Measurements from ENCODE around the gene FIBCD1.
"Not testable (repeated sequence)": the region's sequence is repeated elsewhere in the genome, so short reads cannot be mapped to it uniquely, and the experiment has no call there.

FIBCD1 gene

DNA sequence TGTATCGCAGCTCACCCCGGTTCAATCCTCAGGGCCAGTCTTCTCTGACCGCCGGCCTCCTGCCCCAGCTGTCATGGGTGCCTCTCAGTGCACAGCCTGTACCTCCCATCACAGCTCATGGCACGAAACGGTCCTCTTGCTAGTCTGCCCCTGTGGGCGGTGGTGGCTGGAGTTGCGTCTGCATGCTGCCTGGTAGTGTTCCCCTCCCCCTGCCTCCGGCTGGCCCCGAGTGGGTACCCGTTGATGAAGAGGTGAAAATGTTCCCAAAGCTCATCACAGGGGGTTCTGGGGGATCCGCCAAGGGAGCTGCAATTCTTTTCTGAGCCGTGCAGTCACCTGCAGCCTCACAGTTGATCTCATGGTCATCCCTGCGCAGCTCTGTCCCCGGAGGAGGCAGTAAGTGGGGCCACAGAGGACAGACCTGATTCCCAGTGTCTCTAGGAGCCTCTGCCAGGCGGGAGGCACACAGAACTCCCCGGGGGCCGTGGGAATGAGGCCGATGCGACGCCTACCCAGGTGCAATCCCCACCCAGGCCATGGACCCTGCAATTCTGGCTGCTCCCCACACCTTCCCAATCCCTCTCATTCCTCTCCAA is 34.7 kb upstream of the FIBCD1 start:
- no peak for DNase-seq (ENCODE audit: low read depth in 2 of 3, low spot score in 1 of 3)

DNA sequence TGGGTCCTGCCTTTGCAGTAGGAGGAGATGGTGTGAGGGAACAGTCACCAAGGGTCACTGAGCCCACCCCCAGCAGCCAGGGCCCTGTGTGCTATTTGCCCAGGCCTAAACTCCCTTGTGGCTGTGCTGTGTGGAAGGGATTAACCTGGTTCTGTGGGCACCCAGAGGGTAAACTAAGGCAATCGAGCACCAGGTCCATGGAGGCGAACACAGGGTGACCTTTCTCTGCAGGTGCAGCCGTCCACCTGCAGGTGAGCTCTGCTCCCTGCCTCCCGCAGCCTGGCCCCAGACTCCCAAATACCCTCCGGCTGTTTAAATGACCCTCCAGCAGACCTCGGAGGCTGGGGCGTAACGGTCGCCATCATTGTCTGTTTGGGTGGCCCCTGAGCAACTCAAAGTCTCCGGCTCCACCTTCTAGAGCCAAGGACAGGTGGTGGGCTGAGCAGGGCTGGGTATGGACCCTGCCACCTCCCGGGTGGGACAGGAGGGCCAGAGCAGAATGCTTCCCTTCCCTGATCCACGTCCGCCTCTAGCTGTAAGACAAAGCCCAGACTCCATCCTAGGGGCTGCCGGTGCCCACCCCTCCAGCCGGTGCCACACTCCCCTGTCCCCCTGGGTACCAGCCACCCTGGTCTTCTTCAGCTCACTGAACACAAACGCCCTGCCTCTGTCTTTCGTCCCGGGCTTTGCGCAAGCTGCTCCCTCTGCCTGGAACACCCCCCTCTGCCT is 34.1 kb upstream of the FIBCD1 start:
- DNase-seq (ENCODE audit: low read depth in 2 of 3, low spot score in 1 of 3) = no peak

DNA sequence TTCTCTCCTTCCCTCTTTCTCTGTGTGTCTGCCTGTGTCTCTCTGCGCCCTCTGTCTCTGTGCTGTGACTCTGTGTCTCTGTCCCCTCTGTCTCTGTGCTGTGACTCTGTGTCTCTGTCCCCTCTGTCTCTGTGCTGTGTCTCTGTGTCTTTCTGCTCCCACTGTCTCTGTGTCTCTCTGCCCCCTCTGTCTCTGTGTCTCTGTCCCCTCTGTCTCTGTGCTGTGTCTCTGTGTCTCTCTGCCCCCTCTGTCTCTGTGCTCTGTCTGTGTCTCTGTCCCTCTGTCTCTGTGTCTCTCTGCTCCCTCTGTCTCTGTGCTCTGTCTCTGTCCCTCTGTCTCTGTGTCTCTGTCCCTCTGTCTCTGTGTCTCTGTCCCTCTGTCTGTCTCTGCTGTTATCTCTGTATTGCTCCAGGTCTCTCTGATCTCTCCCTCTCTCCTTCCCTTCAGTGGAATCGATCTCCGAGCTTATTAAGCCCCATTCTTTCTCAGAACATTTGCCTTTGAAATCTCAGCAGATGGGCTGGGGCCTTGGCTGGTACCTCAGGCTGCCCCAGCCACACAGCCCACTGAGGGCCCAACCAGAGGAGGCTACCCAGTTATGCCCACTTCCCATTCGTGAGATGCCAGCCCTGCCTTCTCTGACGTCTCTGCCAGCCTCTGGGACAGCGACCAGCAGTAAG is 33.4 kb upstream of the FIBCD1 start:
- DNase-seq (ENCODE audit: low read depth in 2 of 3, low spot score in 1 of 3) = no peak

DNA sequence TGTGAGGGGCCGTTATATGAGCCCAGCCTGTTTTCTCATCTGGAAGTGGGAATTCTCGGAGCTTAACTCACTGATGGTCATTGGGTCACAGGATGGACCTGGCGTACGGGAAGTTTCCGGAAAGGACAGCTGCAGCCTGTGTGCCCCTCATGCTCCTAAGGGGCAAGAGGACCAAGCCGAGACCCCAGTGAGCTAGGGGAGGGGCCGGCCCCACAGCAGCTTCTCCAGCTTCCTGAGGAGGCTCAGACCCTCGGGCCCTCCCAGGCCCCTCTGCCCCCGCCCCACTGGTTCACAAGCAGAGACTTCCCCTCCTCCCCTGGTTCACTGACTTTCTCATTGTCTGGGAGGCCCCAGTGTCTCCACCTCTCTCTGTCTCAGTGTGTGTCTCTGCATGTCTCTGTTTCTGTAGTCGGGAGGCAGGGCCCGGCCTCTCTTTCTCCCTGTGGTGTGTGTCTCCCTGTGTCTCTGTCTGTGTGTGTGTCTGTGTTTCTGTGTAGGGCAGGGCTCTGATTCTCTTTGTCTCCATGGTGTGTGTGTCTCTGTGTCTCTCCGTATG is 32.3 kb upstream of the FIBCD1 start:
- no peak for DNase-seq (ENCODE audit: low read depth in 2 of 3, low spot score in 1 of 3)

DNA sequence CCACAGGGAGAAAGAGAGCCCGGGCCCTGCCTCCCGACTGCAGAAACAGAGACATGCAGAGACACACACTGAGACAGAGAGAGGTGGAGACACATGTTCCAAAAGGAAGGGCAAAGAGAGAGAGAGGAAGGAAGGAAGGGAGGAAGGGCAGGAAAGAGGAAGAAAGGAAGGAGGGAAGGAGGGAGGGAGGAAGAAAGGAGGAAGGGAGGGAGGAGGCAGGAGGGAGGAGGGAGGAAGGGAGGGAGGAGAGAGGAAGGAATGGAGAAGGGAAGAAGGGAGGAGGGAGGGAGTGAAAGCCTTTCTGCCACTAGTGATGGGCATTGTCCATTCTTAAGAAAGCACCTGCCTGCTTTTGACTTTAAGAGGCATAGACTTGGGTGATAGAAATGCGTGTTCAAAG is 31.8 kb upstream of the FIBCD1 start:
- no peak for DNase-seq (ENCODE audit: low read depth in 2 of 3, low spot score in 1 of 3)

DNA sequence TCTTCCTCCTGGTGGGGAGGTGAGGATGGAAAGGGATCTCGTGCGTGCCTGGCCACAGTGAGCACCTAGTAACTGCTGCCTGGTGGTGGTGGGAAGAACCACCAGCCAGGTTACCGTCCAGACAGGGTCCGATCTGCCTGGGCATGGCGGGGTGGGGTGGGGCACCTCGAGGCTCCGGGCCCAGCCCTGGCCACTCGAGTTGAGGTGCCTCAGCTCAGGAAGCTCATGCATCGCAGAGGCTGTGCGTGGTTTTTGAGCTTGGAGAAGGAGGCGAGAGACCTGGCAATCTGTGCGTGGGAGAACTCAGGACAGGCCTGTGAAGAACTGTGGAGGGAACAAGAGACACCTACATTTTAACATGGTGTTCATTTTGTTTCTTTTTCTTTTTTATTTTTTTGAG is 31.0 kb upstream of the FIBCD1 start:
- no peak for DNase-seq (ENCODE audit: low read depth in 2 of 3, low spot score in 1 of 3)

DNA sequence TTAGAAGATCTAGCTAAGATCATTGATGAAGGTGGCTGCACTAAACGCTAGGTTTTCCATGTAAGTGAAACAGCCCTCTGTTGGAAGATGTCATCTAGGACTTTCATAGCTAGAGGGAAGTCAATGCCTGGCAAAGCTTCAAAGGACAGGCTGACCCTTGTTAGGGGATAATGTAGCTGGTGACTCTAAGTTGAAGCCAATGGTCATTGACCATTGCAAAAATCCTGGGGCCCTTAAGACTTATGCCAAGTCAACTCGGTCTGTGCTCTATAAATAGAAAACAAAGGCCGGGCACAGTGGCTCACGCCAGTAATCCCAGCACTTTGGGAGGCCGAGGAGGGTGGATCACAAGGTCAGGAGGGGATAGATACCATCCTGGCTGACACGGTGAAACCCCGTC is 26.6 kb upstream of the FIBCD1 start:
- no peak for DNase-seq (ENCODE audit: low read depth in 2 of 3, low spot score in 1 of 3)

DNA sequence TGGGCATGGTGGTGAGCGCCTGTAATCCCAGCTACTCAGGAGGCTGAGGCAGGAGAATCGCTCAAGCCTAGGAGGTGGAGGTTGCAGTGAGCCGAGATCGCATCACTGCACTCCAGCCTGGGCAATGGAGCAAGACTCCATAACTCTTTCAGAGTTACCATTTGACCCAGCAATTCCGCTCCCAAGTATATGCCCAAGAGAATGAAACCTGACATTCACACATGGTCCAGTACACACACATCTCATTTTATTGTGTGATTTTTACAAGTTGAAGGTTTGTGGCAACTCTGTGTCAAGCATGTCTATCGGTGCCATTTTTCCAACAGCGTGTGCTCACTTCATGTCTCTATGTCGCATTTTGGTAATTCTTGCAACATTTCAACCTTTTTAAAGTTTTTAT is 24.9 kb upstream of the FIBCD1 start:
- DNase-seq (ENCODE audit: low read depth in 2 of 3, low spot score in 1 of 3) = no peak

DNA sequence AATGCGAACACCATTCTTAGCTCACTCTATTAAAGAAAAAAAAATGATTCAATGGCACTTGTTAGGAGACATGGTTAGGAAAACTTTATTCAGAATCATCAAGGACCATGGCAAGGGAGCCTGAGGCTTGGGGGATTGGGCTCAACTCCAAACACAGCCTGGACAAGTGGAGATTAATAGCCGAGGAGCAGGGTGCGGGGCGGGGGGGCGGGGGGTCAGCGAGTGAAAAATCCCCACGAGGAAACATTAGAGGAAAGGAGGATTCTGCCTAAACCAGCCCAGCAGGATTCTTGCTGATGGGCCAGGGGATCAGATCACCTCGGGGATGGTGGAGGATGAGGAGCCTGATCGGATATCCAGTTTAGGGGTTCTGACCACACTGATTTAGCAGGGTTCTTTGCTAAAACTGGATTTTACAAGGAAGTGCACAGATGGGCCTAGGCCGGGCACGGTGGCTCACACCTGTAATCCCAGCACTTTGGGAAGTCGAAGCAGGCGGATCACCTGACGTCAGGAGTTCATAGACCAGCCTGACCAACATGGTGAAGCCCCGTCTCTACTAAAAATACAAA is 24.4 kb upstream of the FIBCD1 start:
- no peak for DNase-seq (ENCODE audit: low read depth in 2 of 3, low spot score in 1 of 3)

DNA sequence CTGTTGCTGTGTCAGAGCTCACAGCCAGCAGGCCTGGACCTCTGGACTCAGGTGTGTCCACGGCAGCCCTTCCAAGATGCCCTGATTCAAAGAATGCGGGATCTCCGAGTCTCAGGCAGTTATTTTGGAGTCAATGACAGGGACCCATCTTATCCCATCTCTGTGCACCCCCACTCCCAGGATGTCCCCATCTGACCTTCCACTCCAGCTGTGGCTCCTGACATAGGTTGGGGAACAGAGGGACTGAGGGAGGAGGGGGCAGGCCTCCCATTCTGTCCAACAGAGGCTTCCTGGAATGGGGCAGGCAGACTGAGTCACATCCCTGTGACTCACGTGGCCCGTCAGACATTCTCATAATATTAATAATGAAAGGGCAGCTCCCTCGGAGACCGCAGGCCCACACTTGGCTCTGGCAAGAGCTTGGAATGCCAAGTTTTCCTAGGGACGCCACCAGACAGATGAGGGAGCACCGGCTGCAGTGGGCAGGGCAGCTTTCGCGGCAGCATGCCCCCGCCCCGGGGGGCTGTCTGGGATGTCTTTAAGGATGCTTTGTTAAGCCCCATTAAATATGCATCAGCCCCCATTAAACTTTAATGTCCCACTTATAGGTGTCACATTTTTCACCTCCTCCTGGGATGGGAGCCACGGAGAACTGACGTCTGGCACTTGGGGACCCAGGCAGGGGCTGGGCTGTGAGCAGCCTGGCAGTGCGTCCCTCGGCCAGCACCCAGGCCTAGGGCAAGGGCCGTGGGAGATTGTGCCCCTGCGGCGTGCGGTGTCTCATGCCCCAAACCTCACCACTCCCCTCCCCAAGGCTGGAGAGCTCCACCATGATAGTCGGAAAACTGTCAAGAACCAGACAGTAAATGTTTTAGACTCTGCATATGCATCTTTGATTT is 23.6 kb upstream of the FIBCD1 start:
- DNase-seq (ENCODE audit: low read depth in 2 of 3, low spot score in 1 of 3) = no peak

DNA sequence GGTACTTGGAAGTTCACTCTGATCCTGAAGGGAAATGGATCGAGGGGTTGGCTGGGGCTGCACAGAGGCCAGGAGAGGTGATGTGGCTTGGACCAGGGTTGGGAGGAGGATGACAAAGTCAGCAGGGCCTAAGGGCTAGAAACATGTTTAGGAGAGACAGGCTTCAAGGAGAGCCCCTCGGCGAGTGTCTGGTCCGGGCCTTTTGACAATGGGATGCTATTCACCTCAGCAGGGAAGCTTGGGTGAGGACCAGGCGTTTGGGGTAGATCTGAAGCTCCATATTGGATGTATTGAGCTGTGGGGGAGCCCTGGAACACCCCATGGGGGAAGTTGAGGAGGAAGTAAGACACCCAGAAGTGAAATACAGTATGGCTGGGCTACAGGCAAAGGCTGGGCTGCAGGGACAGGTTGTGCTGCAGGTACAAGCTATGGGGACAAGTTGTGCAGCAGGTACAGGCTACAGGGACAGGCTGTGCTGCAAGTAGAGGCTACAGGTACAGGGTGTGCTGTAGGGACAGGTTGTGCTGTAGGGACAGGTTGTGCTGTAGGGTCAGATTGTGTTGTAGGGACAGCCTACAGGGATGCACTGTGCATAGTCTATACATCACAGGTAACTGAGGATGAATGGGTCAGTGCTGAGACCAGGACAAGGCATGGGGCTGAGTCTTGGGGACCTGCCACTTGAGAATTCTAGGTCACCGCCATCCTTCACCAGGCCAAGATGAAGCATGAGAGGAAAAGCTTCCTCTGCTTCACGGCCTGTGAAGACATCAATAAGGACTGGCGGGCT is 22.7 kb upstream of the FIBCD1 start:
- DNase-seq (ENCODE audit: low read depth in 2 of 3, low spot score in 1 of 3) = no peak

DNA sequence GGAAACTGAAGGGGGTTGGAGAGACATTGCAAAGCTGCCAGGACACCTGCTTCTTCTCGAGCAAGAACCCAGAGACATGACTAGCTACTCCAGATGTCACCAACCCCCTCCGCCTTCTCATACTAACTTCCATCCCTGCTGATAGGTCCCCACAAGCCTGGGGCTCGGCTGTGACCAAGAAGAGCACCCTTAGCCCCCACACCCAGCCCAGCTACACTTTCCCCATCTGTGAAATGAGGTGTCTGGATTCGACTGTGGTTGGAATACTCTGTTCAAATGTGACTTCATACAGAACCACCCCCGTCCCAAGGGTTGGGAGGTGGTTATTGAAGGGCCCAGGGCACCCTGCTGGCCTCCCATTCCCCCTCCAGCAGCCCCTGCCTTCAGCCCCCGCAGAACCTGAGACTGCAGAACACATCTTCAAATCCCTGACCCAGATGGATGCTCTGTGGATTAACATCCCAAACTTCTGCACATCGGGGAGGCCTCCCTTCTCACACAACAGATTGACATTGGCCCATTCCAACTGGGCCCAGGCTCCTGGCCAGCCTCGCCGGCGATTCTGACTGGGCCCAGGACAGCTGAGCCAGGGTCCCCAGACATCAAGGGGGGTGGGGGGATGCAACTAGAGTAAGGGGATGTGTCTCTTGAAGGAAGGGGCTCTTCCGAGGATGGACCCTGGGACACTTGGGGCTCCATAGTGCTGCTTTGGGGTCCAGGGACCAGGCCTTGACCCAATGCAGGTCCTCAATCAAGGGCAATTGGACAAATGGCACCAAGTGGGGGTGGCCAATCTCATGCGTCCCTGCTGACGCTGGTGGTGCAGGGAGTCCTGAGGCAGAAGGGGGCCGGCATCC is 21.7 kb upstream of the FIBCD1 start:
- DNase-seq (ENCODE audit: low read depth in 2 of 3, low spot score in 1 of 3) = no peak

DNA sequence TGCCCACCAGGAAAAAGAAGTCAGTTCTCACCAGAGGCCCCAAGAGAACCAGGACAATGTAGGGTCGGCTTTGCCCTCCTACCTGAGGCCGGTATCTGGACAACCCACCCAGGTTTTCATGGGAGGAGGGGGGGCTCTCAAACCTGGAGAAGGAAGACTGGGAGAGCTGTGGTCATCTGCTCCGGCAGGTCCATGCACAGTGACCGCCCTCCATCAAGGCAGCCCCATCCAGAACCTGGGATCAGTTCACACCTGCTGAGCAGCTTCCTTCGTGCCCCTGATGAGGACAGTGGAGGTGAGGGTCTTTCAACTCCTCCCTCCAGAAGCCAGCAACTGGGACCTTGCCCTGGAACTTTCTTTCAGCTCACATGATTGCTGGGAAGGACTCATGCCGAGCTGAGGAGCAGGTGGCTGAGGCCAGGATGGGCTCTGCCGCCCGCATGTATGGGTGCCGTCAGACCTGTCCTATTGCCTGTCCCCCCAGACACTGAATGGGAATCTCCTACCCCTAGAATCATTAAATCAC is 20.8 kb upstream of the FIBCD1 start:
- DNase-seq (ENCODE audit: low read depth in 2 of 3, low spot score in 1 of 3) = no peak

DNA sequence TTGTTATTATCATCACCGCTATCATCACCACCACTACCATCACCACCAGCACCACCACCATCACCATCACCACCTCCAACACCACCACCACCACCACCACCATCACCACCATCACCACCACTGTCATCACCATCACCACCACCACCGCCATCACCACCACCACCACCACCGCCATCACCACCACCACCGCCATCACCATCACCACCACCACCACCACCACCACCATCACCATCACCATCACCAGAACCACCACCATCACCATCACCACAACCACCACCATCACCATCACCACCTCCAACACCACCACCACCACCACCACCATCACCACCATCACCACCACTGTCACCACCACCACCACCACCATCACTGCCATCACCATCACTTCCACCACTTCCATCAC is 19.5 kb upstream of the FIBCD1 start:
- DNase-seq (ENCODE audit: low read depth in 2 of 3, low spot score in 1 of 3) = not testable (repeated sequence)

DNA sequence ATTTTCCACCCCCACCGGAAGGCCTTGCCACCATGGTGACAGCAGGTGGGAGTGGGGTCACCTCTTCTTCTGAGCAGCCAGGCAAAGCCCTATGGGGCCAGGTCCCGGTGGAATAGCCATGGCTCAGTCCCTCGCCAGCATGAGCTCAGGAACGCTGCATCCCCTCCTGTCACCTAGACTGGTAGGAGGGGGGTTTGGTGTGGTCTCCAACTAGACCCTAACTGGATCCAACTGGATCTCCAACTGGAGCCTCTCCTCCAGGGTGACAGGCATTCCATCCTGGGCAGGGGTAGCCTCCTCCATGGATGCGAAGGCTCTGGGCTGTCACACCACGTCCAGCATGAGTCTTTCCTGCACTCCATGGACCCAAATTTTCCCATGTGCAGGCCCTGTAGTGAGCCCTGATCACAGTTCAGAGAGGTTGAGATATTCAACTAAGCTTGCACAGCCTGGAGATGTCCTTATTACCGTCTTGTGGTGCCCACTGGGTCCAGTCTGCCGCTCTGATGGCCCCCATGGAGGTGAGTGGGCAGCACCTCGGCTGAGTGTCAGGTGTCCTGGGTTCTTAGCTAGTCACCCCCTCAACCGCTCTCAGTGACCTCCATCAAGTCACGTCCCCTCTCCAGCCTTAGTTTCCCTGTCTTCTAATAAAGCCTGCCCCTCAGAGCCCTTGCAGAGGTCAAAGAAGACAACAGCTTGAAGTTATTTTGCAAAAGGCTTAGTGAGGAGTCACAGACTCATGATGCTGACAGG is 18.6 kb upstream of the FIBCD1 start:
- no peak for DNase-seq (ENCODE audit: low read depth in 2 of 3, low spot score in 1 of 3)

DNA sequence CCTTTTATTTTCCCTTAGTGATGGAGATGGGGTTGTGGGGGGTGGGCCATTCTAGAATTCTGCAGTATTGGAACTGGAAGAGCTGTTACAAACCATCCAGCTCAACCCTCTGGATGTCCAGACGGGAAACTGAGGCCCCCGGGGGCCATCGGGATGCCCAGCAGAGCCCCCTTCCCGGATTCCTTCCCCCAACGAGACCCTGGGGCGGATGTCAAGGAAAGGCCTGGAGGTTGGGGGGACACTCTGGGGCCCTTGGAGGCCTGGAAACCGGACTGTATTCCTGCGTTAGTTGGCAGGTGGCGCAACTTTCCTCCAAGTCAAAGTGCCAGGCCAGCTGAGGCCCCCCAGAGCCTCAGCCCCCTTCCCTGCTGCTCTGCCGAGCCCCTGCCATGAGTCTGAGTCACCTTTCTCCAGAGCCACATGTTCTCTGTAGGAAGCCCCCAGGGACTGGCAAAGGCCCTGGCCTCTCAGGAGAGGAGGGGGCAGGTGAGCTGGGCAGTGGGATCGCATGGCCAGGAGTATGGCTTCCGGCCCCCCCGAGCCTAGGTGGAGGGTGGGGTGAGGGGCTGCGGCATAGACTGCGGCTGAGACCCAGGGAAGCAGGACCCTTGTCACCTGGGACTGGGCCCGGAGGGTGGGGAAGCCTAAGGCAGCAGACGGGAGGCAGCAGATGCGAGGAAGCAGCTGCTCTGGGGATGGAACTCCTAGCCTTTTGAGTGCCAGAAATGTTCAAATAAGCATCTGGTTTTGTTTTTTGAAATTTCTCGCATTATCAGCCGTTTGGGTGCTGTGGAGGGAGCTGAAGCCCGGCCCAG is 17.8 kb upstream of the FIBCD1 start:
- DNase-seq (ENCODE audit: low read depth in 2 of 3, low spot score in 1 of 3) = no peak

DNA sequence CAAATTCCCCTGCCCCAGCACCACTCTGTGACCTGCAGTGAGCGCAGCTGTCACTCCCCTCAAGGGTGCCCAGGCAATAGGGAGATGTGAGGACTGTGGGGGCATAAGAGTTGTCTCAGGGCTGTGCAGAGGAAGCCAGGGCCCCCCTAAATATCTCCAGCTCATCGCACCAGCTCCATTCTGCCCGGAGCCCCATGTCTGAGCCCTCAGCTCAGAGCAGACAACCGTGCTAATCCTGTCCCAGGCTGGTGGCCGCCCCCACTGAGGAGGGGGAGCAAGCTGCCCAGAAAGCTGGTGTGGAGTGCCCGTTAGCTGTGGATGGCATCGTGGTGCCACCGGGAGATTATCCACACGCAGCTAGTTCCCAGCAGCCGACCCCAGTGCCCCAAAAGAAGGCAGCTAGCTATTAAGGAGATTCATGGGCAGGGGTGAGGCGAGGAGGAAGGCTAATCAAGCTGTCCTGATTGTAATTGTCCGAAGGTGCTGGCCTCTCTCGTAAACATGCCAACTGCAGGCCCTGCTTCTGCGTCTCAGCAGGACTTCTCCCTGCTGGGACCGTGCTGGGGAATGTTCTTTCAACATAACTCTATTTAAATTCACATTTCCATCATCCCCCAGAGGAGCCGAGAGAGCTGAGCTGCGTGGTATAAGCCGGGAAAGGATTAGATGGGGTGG is 17.0 kb upstream of the FIBCD1 start:
- no peak for DNase-seq (ENCODE audit: low read depth in 2 of 3, low spot score in 1 of 3)
